WTC11 (cell line): ENCODE measurements around the gene SLC44A1. TPM values are rescaled to one million over a fixed set of nuclear protein-coding genes. Genes with fewer than 3 reads are reported as not detected.

Source experiments
- ATAC-seq: fragments of 200-7000 bp; cut with Tn5 transposase; 2 replicates; pipeline ENCODE4 v1.10.0; 2021; ENCODE audit warnings: mild to moderate bottlenecking, moderate library complexity
- CTCF ChIA-PET: fragments of 300-600 bp; sonication (Branson Sonifier 250); formaldehyde crosslinking; loops from one replicate; lab custom pipeline; 2021; ENCODE audit warnings: antibody characterized with exemption; lab: Charles Lee
- POLR2A ChIA-PET: fragments of 350-600 bp; sonication (Branson Sonifier 250); formaldehyde crosslinking; loops from one replicate; lab custom pipeline; 2021; ENCODE audit warnings: antibody characterized with exemption; lab: Charles Lee
- DNase-seq: peaks from one replicate; pipeline ENCODE4 v3.0.0; 2021; ENCODE audit warnings: low spot score
- H3K27ac Mint-ChIP-seq: 2 replicates; pipeline ENCODE4 v1.8.0; 2021; ENCODE audit warnings: mixed read lengths
- H3K27me3 Mint-ChIP-seq: 2 replicates; pipeline ENCODE4 v1.8.0; 2021; ENCODE audit warnings: low read depth, mild to moderate bottlenecking, moderate library complexity, mixed read lengths
- H3K36me3 Mint-ChIP-seq: 2 replicates; pipeline ENCODE4 v1.8.0; 2021; ENCODE audit warnings: mixed read lengths
- H3K4me1 Mint-ChIP-seq: 2 replicates; pipeline ENCODE4 v1.8.0; 2022; ENCODE audit warnings: mixed read lengths
- H3K4me3 Mint-ChIP-seq: 2 replicates; pipeline ENCODE4 v1.8.0; 2021; ENCODE audit warnings: mild to moderate bottlenecking, moderate library complexity, mixed read lengths
- H3K9me3 Mint-ChIP-seq: 2 replicates; pipeline ENCODE4 v1.8.0; 2021; ENCODE audit warnings: mixed read lengths
- ATF1 ChIP-seq: sonication (generic); formaldehyde crosslinking; IDR thresholded peaks from 2 replicates; pipeline ENCODE4 v1.8.1; 2023; ENCODE audit warnings: mild to moderate bottlenecking, moderate library complexity, missing genetic modification reagents
- ELF4 ChIP-seq: sonication (generic); formaldehyde crosslinking; IDR thresholded peaks from 2 replicates; pipeline ENCODE4 v1.8.1; 2022; ENCODE audit warnings: low read depth, mild to moderate bottlenecking, moderate library complexity, missing genetic modification reagents
- ETV6 ChIP-seq: sonication (generic); formaldehyde crosslinking; IDR thresholded peaks from 2 replicates; pipeline ENCODE4 v1.8.1; 2022; ENCODE audit warnings: mild to moderate bottlenecking, missing genetic modification reagents
- GTF2I ChIP-seq: fragments of 250-450 bp; sonication (Bioruptor Pico); conservative IDR thresholded peaks from 2 replicates; pipeline ENCODE4 v1.4.0; 2021; ENCODE audit warnings: mild to moderate bottlenecking
- NFYB ChIP-seq: sonication (generic); formaldehyde crosslinking; conservative IDR thresholded peaks from 2 replicates; pipeline ENCODE4 v1.8.0; 2022; ENCODE audit warnings: low read depth, missing genetic modification reagents
- NR2C2 ChIP-seq: sonication (generic); formaldehyde crosslinking; IDR thresholded peaks from 2 replicates; pipeline ENCODE4 v1.8.0; 2022; ENCODE audit warnings: mild to moderate bottlenecking, missing genetic modification reagents
- NR3C1 ChIP-seq: sonication (generic); formaldehyde crosslinking; conservative IDR thresholded peaks from 2 replicates; pipeline ENCODE4 v1.8.1; 2023; ENCODE audit warnings: low read depth, mild to moderate bottlenecking, missing genetic modification reagents
- SMAD3 ChIP-seq: sonication (generic); formaldehyde crosslinking; IDR thresholded peaks from 2 replicates; pipeline ENCODE4 v1.8.0; 2022; ENCODE audit warnings: missing genetic modification reagents, mild to moderate bottlenecking, borderline replicate concordance
- SMAD4 ChIP-seq: sonication (generic); formaldehyde crosslinking; IDR thresholded peaks from 2 replicates; pipeline ENCODE4 v1.8.0; 2022; ENCODE audit warnings: mild to moderate bottlenecking, missing genetic modification reagents
- TEAD1 ChIP-seq: sonication (generic); formaldehyde crosslinking; IDR thresholded peaks from 2 replicates; pipeline ENCODE4 v1.8.0; 2022; ENCODE audit warnings: mild to moderate bottlenecking, missing genetic modification reagents
- ZNF138 ChIP-seq: sonication (generic); formaldehyde crosslinking; conservative IDR thresholded peaks from 2 replicates; pipeline ENCODE4 v1.8.1; 2022; ENCODE audit warnings: mild to moderate bottlenecking, moderate library complexity, missing genetic modification reagents
- ZNF263 ChIP-seq: sonication (generic); formaldehyde crosslinking; IDR thresholded peaks from 2 replicates; pipeline ENCODE4 v1.8.1; 2022; ENCODE audit warnings: low read depth, mild to moderate bottlenecking, moderate library complexity, missing genetic modification reagents
- ZNF423 ChIP-seq: fragments of 250-450 bp; sonication (Bioruptor Pico); IDR thresholded peaks from 2 replicates; pipeline ENCODE4 v2.1.2; 2022; ENCODE audit warnings: mild to moderate bottlenecking, moderate library complexity
- total RNA-seq: library from RNA; stranded (reverse); gene quantifications from 3 replicates; pipeline ENCODE4 v1.2.3, GENCODE V29; 2021
- TF ChIP-seq, protein P1 (sequence below): sonication (generic); formaldehyde crosslinking; IDR thresholded peaks from 2 replicates; pipeline ENCODE4 v1.8.1; 2023; ENCODE audit warnings: mild to moderate bottlenecking, missing genetic modification reagents
- TF ChIP-seq, protein P2 (sequence below): sonication (generic); formaldehyde crosslinking; IDR thresholded peaks from 2 replicates; pipeline ENCODE4 v1.8.1; 2023; ENCODE audit warnings: mild to moderate bottlenecking, missing genetic modification reagents, moderate library complexity
- TF ChIP-seq, protein P3 (sequence below): sonication (generic); formaldehyde crosslinking; IDR thresholded peaks from 2 replicates; pipeline ENCODE4 v1.8.0; 2023; ENCODE audit warnings: missing genetic modification reagents
- TF ChIP-seq, protein P4 (sequence below): sonication (generic); formaldehyde crosslinking; IDR thresholded peaks from 2 replicates; pipeline ENCODE4 v1.8.1; 2023; ENCODE audit warnings: mild to moderate bottlenecking, missing genetic modification reagents
- TF ChIP-seq, protein P5 (sequence below): fragments of 250-450 bp; sonication (Bioruptor Pico); conservative IDR thresholded peaks from 2 replicates; pipeline ENCODE4 v1.9.0; 2021; ENCODE audit warnings: mild to moderate bottlenecking

SLC44A1 gene
- total RNA-seq, 1 experiment from 2014 or later, result 48.9 TPM

DNA sequence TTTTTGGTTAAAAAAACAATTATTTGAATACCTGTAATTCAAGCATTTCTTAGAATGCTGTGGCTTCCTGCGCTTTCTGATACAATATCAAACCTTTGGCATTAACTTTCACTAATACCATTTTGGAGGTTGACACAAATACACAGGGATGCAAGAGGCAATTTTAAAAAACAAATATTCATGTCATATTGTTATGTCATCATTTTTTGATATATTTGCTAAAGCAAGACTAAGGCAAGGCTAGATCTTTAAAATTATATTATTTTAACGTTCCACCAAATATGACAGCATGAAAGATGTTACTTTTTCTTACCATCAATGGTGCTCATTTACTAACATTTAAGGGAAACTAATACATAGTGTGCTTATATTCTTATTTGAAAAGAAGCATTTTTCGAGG is 110.0 kb downstream of the SLC44A1 start (continued):
- TF ChIP-seq, protein P1, sequence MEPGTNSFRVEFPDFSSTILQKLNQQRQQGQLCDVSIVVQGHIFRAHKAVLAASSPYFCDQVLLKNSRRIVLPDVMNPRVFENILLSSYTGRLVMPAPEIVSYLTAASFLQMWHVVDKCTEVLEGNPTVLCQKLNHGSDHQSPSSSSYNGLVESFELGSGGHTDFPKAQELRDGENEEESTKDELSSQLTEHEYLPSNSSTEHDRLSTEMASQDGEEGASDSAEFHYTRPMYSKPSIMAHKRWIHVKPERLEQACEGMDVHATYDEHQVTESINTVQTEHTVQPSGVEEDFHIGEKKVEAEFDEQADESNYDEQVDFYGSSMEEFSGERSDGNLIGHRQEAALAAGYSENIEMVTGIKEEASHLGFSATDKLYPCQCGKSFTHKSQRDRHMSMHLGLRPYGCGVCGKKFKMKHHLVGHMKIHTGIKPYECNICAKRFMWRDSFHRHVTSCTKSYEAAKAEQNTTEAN (CRISPR knock-in tag), result no peak

DNA sequence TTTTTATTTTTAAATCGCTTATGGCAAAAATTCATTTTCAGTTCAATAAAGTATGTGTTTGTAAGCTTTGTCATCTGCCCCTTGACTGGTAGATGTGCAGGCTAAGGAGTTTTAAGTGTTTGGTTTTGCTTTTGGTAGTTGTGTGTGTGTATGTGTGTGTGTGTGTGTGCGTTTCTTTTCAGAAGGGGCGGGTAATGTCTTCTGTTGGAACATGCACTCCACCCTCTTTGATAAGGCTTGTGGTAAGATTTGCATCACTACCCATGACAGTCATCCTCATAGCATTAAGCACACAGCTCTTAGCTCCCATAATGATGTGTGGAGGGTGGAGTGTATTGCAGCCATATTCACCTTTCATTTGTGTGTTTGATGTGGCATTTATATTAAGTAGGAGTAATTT is 111.3 kb downstream of the SLC44A1 start:
- Mint-ChIP-seq H3K27me3 (no peaks in the 10 kb centered on the region), H3K36me3 (no peaks in the 10 kb centered on the region), H3K9me3 (no peaks in the 10 kb centered on the region), H3K27ac (no peak overlapping the region), H3K4me3 (no peak overlapping the region), H3K4me1 (peaks cover 10% of the 10 kb centered on the region)
- TF ChIP-seq ZNF423 (CRISPR knock-in tag) (no peak), ATF1 (no peak), NFYB (CRISPR knock-in tag) (no peak), NR3C1 (CRISPR knock-in tag) (no peak), ZNF263 (CRISPR knock-in tag) (no peak), ZNF138 (CRISPR knock-in tag) (no peak), SMAD4 (CRISPR knock-in tag) (no peak)
- POLR2A ChIA-PET, result no interaction called here
- CTCF ChIA-PET, result interaction anchor here (1.8 kb wide), 1 partner anchor 111 kb away, joined by 4 read pairs; the partner anchor contains the start of gene SLC44A1
- ATAC-seq (no peak), DNase-seq (no peak)

DNA sequence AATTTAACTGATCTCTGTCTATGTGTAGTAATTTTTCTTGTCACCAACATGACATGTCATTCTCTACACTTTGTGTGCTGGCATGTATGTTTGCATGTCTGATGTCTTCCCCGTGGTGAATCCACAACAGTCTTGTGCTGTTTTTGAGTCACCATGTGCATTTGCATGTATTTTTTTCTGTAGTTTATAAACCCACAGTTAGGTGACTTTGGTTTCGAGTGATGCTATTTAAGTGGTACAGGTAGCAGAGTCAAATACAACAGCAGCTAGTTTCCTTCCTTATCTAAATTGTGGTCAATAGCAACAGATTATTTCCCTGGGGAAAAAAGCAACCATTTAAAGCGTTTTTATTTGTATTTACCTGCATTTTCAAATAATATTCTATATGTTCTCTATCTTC is 113.5 kb downstream of the SLC44A1 start:
- Mint-ChIP-seq H3K4me3 (no peak overlapping the region), H3K4me1 (peaks cover 6% of the 10 kb centered on the region), H3K9me3 (no peaks in the 10 kb centered on the region)
- no peak for DNase-seq
- POLR2A ChIA-PET, result no interaction called here
- TF ChIP-seq ETV6 (CRISPR knock-in tag) (no peak), NR2C2 (CRISPR knock-in tag) (no peak), TEAD1 (CRISPR knock-in tag) (no peak), SMAD3 (CRISPR knock-in tag) (no peak), ELF4 (CRISPR knock-in tag) (no peak), GTF2I (CRISPR knock-in tag) (no peak)
- TF ChIP-seq, protein P2, sequence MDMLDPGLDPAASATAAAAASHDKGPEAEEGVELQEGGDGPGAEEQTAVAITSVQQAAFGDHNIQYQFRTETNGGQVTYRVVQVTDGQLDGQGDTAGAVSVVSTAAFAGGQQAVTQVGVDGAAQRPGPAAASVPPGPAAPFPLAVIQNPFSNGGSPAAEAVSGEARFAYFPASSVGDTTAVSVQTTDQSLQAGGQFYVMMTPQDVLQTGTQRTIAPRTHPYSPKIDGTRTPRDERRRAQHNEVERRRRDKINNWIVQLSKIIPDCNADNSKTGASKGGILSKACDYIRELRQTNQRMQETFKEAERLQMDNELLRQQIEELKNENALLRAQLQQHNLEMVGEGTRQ, result no peak
- TF ChIP-seq, protein P3, sequence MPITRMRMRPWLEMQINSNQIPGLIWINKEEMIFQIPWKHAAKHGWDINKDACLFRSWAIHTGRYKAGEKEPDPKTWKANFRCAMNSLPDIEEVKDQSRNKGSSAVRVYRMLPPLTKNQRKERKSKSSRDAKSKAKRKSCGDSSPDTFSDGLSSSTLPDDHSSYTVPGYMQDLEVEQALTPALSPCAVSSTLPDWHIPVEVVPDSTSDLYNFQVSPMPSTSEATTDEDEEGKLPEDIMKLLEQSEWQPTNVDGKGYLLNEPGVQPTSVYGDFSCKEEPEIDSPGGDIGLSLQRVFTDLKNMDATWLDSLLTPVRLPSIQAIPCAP (CRISPR knock-in tag), result no peak
- TF ChIP-seq, protein P4, sequence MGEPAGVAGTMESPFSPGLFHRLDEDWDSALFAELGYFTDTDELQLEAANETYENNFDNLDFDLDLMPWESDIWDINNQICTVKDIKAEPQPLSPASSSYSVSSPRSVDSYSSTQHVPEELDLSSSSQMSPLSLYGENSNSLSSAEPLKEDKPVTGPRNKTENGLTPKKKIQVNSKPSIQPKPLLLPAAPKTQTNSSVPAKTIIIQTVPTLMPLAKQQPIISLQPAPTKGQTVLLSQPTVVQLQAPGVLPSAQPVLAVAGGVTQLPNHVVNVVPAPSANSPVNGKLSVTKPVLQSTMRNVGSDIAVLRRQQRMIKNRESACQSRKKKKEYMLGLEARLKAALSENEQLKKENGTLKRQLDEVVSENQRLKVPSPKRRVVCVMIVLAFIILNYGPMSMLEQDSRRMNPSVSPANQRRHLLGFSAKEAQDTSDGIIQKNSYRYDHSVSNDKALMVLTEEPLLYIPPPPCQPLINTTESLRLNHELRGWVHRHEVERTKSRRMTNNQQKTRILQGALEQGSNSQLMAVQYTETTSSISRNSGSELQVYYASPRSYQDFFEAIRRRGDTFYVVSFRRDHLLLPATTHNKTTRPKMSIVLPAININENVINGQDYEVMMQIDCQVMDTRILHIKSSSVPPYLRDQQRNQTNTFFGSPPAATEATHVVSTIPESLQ (CRISPR knock-in tag), result no peak
- TF ChIP-seq, protein P5, sequence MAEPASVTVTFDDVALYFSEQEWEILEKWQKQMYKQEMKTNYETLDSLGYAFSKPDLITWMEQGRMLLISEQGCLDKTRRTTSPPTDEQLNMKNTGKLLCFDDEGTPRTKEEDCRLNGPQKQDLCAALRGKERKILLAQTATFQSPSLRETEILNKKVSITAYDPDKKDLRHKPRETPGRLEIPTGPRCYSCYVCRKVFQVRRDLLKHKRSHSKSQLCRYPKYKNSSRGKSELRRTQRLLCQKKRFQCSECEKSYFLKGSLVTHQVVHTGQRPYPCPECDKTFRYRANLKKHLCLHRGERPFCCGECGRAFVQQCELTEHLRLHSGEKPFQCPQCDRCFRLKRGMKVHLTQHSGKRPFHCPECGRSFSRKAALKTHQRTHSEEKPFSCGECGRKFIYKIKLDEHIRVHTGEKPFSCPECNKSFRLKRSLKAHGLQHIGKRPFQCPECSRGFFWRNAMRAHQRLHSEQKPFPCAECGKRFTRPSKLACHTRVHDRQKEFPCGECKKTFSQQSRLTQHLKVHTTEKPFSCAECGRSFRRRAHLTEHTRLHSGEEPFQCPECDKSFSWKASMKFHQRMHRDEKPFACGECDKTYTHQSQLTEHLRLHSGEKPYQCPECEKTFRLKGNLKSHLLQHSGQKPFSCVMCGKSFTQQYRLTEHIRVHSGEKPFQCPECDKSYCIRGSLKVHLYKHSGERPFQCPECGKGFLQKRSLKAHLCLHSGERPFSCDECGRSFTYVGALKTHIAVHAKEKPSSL (CRISPR knock-in tag), result no peak
- TF ChIP-seq, protein P1 (CRISPR knock-in tag), result no peak
- TF ChIP-seq, all 79 proteins: peak for 0
- Mint-ChIP-seq H3K36me3 (peaks cover 6% of the 10 kb centered on the region), H3K27me3 (no peaks in the 10 kb centered on the region), H3K27ac (no peak overlapping the region; the same call in 1 of the 2 replicates)
- CTCF ChIA-PET, result interaction anchor here (1.1 kb wide), 1 partner anchor 9 kb away, joined by 4 read pairs; no protein-coding TSS in a partner anchor
- ATAC-seq, result no peak
